AML-193 (cell line): ENCODE data around the gene ACSF3.

Experiments used
- DNase-seq, 2 experiments: peaks; one replicate each; lab custom pipeline; 2025; lab: John Stamatoyannopoulos, UW

The ACSF3 gene

GRCh38 chr16:89131783-89132182, 38.1 kb downstream of the ACSF3 start:
- no peak for DNase-seq

GRCh38 chr16:89132194-89133005, 38.7 kb downstream of the ACSF3 start:
- DNase-seq, result no peak

- DNase-seq, result no peak
Observed at GRCh38 chr16:89133457-89134127, 39.9 kb downstream of the ACSF3 start.

- no peak for DNase-seq
Observed at GRCh38 chr16:89134269-89134668, 40.6 kb downstream of the ACSF3 start.

- no peak for DNase-seq
Observed at GRCh38 chr16:89135166-89135565, 41.5 kb downstream of the ACSF3 start.

- no peak for DNase-seq
Observed at GRCh38 chr16:89135971-89136765, 42.5 kb downstream of the ACSF3 start.

- DNase-seq, result no peak
Observed at GRCh38 chr16:89136931-89137330, 43.3 kb downstream of the ACSF3 start.

GRCh38 chr16:89137666-89138512, 44.2 kb downstream of the ACSF3 start:
- DNase-seq, result no peak

- DNase-seq, result no peak
Observed at GRCh38 chr16:89138513-89138795, 44.8 kb downstream of the ACSF3 start.

GRCh38 chr16:89138843-89139520, 45.3 kb downstream of the ACSF3 start:
- no peak for DNase-seq

- no peak for DNase-seq
Observed at GRCh38 chr16:89139907-89140361, 46.3 kb downstream of the ACSF3 start.

- DNase-seq, result no peak
Observed at GRCh38 chr16:89140401-89140800, 46.7 kb downstream of the ACSF3 start.

GRCh38 chr16:89140981-89141883, 47.6 kb downstream of the ACSF3 start:
- DNase-seq, result no peak

GRCh38 chr16:89141884-89142267, 48.2 kb downstream of the ACSF3 start:
- DNase-seq, result no peak

GRCh38 chr16:89142474-89143195, 49.0 kb downstream of the ACSF3 start:
- no peak for DNase-seq

GRCh38 chr16:89143201-89143741, 49.6 kb downstream of the ACSF3 start:
- DNase-seq, result no peak

GRCh38 chr16:89143911-89144675, 50.4 kb downstream of the ACSF3 start:
- DNase-seq, result no peak

- DNase-seq, result no peak
Observed at GRCh38 chr16:89144681-89145080, 51.0 kb downstream of the ACSF3 start.
